H1 (cell line): ENCODE data around the gene ANKRD13C.

ENCODE experiments used
- GABPA ChIP-seq: IDR thresholded peaks from 2 replicates; pipeline ENCODE4 v1.6.1; 2011; ENCODE audit warnings: mild to moderate bottlenecking, low read length, moderate library complexity, borderline replicate concordance; ENCODE audit not compliant: insufficient read depth
- KDM5A ChIP-seq: fragments of 200-600 bp; IDR thresholded peaks from 2 replicates; pipeline ENCODE4 v1.7.1; 2012; ENCODE audit warnings: mild to moderate bottlenecking, low read length, inconsistent platforms, mixed read lengths
- POLR2A ChIP-seq, 2 experiments: IDR thresholded peaks; 1 replicate in 1 of 2; 2 replicates in 1 of 2; pipeline ENCODE4 v1.6.1; 2011; ENCODE audit warnings: low read depth in 2 of 2, low read length in 2 of 2, mild to moderate bottlenecking in 2 of 2; ENCODE audit errors: control extremely low read depth in 1 of 2
- POU5F1 ChIP-seq: IDR thresholded peaks from 2 replicates; pipeline ENCODE4 v1.6.1; 2011; ENCODE audit warnings: low read depth, mild to moderate bottlenecking, low read length, moderate library complexity
- SIN3A ChIP-seq, 2 experiments: IDR thresholded peaks in 1 of 2; conservative IDR thresholded peaks in 1 of 2; 2 replicates each; pipeline ENCODE4 v1.6.1; 2011 to 2012; ENCODE audit warnings: low read length in 2 of 2, improper control_type of control experiment in 1 of 2, low read depth in 1 of 2, mild to moderate bottlenecking in 1 of 2
- TAF1 ChIP-seq: IDR thresholded peaks from 2 replicates; pipeline ENCODE4 v1.6.1; 2011; ENCODE audit warnings: mild to moderate bottlenecking, low read depth, low read length
- TF ChIP-seq, protein P1 (sequence below), 3 experiments: IDR thresholded peaks; 1 replicate in 2 of 3; 2 replicates in 1 of 3; pipeline versions ENCODE4 v1.5.1 to v1.6.1; 2011; ENCODE audit warnings: low read length in 3 of 3, mild to moderate bottlenecking in 3 of 3, inconsistent platforms in 2 of 3, low read depth in 1 of 3, moderate library complexity in 1 of 3; ENCODE audit not compliant: insufficient read depth in 1 of 3; ENCODE audit errors: control extremely low read depth in 1 of 3
- TF ChIP-seq, protein P2 (sequence below): IDR thresholded peaks from 2 replicates; pipeline ENCODE4 v1.6.1; 2011; ENCODE audit warnings: low read depth, mild to moderate bottlenecking, low read length; ENCODE audit not compliant: insufficient read depth
- TF ChIP-seq, protein P3 (sequence below): IDR thresholded peaks from 2 replicates; pipeline ENCODE4 v1.6.1; 2012; ENCODE audit warnings: inconsistent platforms

DNA sequence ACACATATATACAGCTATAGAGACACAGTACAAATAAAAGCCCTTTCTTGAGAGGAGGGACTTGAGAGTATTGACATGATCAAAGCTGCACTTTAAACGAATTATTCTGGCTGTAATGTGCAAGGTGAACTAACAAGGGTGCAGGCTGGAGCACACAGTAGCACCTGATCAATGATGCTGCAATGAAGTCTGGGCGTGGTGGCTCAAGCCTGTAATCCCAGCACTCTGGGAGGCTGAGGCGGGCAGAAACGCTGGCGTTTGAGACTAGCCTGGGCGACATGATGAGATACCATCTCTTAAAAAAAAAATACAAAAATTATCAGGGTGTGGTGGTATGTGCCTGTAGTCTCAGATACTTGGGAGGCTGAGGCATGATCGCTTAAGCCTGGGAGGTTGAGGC, 42.5 kb upstream of the ANKRD13C start:
- TF ChIP-seq, protein P1, sequence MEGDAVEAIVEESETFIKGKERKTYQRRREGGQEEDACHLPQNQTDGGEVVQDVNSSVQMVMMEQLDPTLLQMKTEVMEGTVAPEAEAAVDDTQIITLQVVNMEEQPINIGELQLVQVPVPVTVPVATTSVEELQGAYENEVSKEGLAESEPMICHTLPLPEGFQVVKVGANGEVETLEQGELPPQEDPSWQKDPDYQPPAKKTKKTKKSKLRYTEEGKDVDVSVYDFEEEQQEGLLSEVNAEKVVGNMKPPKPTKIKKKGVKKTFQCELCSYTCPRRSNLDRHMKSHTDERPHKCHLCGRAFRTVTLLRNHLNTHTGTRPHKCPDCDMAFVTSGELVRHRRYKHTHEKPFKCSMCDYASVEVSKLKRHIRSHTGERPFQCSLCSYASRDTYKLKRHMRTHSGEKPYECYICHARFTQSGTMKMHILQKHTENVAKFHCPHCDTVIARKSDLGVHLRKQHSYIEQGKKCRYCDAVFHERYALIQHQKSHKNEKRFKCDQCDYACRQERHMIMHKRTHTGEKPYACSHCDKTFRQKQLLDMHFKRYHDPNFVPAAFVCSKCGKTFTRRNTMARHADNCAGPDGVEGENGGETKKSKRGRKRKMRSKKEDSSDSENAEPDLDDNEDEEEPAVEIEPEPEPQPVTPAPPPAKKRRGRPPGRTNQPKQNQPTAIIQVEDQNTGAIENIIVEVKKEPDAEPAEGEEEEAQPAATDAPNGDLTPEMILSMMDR (IDR thresholded peaks at IDR 0.05; ENCODE audit: control extremely low read depth in 1 of 3, insufficient read depth in 1 of 3, low read depth in 1 of 3, low read length in 3 of 3): no peak
- TF ChIP-seq, protein P2, sequence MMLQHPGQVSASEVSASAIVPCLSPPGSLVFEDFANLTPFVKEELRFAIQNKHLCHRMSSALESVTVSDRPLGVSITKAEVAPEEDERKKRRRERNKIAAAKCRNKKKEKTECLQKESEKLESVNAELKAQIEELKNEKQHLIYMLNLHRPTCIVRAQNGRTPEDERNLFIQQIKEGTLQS: no peak
- TF ChIP-seq POU5F1 (no peak), POLR2A (IDR thresholded peaks at IDR 0.05; ENCODE audit: control extremely low read depth in 1 of 2, low read depth in 2 of 2, low read length in 2 of 2) (no peak), GABPA (no peak), KDM5A (no peak), TAF1 (no peak), SIN3A (conservative IDR thresholded peaks at IDR 0.05 in 1 of 2, IDR thresholded peaks at IDR 0.05 in 1 of 2; ENCODE audit: low read depth in 1 of 2, low read length in 2 of 2) (no peak)
- TF ChIP-seq, protein P3, sequence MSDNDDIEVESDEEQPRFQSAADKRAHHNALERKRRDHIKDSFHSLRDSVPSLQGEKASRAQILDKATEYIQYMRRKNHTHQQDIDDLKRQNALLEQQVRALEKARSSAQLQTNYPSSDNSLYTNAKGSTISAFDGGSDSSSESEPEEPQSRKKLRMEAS: no peak
